ENCODE results near the gene SLC6A12.

The SLC6A12 gene

DNA sequence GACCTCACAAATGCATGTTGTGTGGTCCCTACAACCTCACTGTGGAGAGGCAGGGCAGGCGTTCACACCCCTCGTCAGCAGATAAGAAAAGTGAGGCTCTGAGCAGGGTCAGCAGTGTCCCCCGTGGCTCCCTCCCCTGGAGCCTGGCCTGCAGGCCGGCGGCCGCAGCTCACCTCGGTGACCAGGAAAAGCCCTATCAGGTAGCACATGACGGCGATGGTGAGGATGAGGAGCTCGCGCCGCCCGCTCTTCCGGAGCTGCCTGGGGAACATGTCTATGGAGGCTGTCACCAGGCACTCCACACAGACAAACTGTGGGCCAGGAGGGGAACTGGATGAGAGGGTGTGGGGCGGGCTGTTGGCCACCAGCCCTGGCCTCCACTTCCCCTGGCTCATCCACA is 18.0 kb downstream of the SLC6A12 start:
- no peak overlapping the region for H3K4me3 ChIP-seq
- no peak overlapping the region for H3K27ac ChIP-seq
- peaks cover 0 to 53% of the 10 kb centered on the region in 2 donors for H3K27me3 ChIP-seq
- peaks cover 0 to 6% (median 0%) of the 10 kb centered on the region in 4 donors for H3K4me1 ChIP-seq
- H3K9me3 ChIP-seq = no peaks in the 10 kb centered on the region
- no peak for DNase-seq
- intact Hi-C loops (cut with DNase I; ENCODE audit: low total_unique reads) = no loop called here
- TF ChIP-seq, protein P1, sequence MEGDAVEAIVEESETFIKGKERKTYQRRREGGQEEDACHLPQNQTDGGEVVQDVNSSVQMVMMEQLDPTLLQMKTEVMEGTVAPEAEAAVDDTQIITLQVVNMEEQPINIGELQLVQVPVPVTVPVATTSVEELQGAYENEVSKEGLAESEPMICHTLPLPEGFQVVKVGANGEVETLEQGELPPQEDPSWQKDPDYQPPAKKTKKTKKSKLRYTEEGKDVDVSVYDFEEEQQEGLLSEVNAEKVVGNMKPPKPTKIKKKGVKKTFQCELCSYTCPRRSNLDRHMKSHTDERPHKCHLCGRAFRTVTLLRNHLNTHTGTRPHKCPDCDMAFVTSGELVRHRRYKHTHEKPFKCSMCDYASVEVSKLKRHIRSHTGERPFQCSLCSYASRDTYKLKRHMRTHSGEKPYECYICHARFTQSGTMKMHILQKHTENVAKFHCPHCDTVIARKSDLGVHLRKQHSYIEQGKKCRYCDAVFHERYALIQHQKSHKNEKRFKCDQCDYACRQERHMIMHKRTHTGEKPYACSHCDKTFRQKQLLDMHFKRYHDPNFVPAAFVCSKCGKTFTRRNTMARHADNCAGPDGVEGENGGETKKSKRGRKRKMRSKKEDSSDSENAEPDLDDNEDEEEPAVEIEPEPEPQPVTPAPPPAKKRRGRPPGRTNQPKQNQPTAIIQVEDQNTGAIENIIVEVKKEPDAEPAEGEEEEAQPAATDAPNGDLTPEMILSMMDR (IDR thresholded peaks at IDR 0.05) = no peak
- H3K36me3 ChIP-seq = no peaks in the 10 kb centered on the region

- TF ChIP-seq, protein P1 (IDR thresholded peaks at IDR 0.05) = no peak
- peaks cover 0 to 6% (median 0%) of the 10 kb centered on the region in 4 donors for H3K4me1 ChIP-seq
- no peaks in the 10 kb centered on the region for H3K9me3 ChIP-seq
- intact Hi-C loops (cut with DNase I; ENCODE audit: low total_unique reads) = no loop called here
- H3K27ac ChIP-seq = no peak overlapping the region
- DNase-seq = no peak
- no peak overlapping the region for H3K4me3 ChIP-seq
- H3K27me3 ChIP-seq = peaks cover 0 to 56% of the 10 kb centered on the region in 2 donors
- no peaks in the 10 kb centered on the region for H3K36me3 ChIP-seq
These were observed 18.8 kb downstream of the SLC6A12 start for GRCh38 chr12:195156-195555.

DNA sequence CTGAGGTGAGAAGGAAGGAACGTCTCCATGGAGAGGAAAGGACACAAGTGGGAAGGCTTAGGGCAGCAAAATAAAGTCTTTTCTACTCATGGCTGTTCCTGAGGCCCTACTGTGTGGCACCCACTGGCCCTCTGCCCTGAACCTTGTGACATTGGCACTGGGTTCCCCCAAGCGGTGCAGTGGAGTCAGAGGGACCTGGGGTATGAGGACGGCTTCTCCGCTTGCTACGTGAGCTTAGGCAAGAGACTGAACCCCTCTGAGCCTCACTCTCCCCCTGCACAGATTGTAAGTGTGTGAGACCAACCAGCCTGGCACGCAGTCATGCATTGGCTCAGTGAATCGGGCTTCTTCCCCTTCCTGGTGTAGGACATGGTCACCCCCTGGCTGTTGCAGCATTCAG is 19.7 kb downstream of the SLC6A12 start:
- Histone ChIP-seq H3K4me1 (peaks cover 0 to 5% (median 4%) of the 10 kb centered on the region in 4 donors), H3K9me3 (no peaks in the 10 kb centered on the region), H3K4me3 (no peak overlapping the region), H3K36me3 (no peaks in the 10 kb centered on the region), H3K27ac (no peak overlapping the region), H3K27me3 (peaks cover 0 to 63% of the 10 kb centered on the region in 2 donors)
- intact Hi-C loops (cut with DNase I; ENCODE audit: low total_unique reads) = no loop called here
- no peak for DNase-seq
- TF ChIP-seq, protein P1 (IDR thresholded peaks at IDR 0.05) = no peak

DNA sequence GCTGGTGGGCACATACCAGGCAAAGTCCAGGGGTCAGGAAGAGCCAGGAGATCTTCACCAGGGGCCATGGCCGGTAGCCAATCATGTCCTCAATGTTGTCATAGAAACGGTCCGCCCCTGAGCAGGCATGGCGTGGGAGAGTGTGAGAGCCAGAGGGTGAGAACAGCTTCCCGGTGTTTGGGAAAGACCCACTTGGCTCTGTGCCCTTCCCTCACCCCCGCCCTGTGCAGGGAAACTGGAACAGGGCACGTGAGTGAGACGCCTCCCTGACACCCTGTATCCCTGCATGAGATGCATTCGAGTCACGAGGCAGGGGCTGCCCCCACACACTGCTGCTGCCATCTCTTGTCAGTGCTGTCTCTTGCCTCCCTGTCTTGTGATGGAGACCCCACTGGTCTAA is 20.7 kb downstream of the SLC6A12 start:
- H3K27me3 ChIP-seq = peaks cover 0 to 60% of the 10 kb centered on the region in 2 donors
- H3K4me3 ChIP-seq = no peak overlapping the region
- H3K27ac ChIP-seq = no peak overlapping the region
- H3K36me3 ChIP-seq = no peaks in the 10 kb centered on the region
- DNase-seq = no peak
- TF ChIP-seq, protein P1 (IDR thresholded peaks at IDR 0.05) = no peak
- H3K4me1 ChIP-seq = peaks cover 0 to 12% (median 8%) of the 10 kb centered on the region in 4 donors
- H3K9me3 ChIP-seq = no peaks in the 10 kb centered on the region
- intact Hi-C loops (cut with DNase I; ENCODE audit: low total_unique reads) = no loop called here

GRCh38 chr12:191541-191940 is 22.4 kb downstream of the SLC6A12 start:
- TF ChIP-seq, protein P1 (IDR thresholded peaks at IDR 0.05) = no peak
- H3K27me3 ChIP-seq = peaks cover 0 to 60% of the 10 kb centered on the region in 2 donors
- H3K4me3 ChIP-seq = no peak overlapping the region
- no peaks in the 10 kb centered on the region for H3K9me3 ChIP-seq
- peaks cover 0 to 12% (median 8%) of the 10 kb centered on the region in 4 donors for H3K4me1 ChIP-seq
- DNase-seq = no peak
- H3K36me3 ChIP-seq = no peaks in the 10 kb centered on the region
- intact Hi-C loops (cut with DNase I; ENCODE audit: low total_unique reads) = no loop called here
- no peak overlapping the region for H3K27ac ChIP-seq

GRCh38 chr12:190881-191280 is 23.1 kb downstream of the SLC6A12 start:
- TF ChIP-seq, protein P1 (IDR thresholded peaks at IDR 0.05) = no peak
- no peak overlapping the region for H3K27ac ChIP-seq
- H3K4me3 ChIP-seq = no peak overlapping the region
- DNase-seq = no peak
- H3K27me3 ChIP-seq = peaks cover 0 to 54% of the 10 kb centered on the region in 2 donors
- no peaks in the 10 kb centered on the region for H3K9me3 ChIP-seq
- H3K36me3 ChIP-seq = no peaks in the 10 kb centered on the region
- H3K4me1 ChIP-seq = peaks cover 0 to 12% (median 8%) of the 10 kb centered on the region in 4 donors
- intact Hi-C loops (cut with DNase I; ENCODE audit: low total_unique reads) = no loop called here
